B cell (primary cell): ENCODE data around the gene ZSCAN4.

Experiments
- CTCF ChIP-seq: fragments of 200-600 bp; IDR thresholded peaks from one replicate; pipeline ENCODE4 v1.8.0; 2022; ENCODE audit warnings: antibody characterized with exemption, mild to moderate bottlenecking
- EZH2 ChIP-seq: IDR thresholded peaks from 2 replicates; pipeline ENCODE4 v1.6.1; 2012; ENCODE audit warnings: borderline replicate concordance, low read depth, mild to moderate bottlenecking, moderate library complexity, low read length; ENCODE audit not compliant: insufficient read depth, poor library complexity, severe bottlenecking

- TF ChIP-seq CTCF (no peak), EZH2 (no peak)
Measured at GRCh38 chr19:57687363-57688010, 18.8 kb downstream of the ZSCAN4 start.
